Measurements from ENCODE around the gene MAP4K1.
"Not testable (repeated sequence)": the region's sequence is repeated elsewhere in the genome, so short reads cannot be mapped to it uniquely, and the experiment has no call there.

Gene MAP4K1

DNA sequence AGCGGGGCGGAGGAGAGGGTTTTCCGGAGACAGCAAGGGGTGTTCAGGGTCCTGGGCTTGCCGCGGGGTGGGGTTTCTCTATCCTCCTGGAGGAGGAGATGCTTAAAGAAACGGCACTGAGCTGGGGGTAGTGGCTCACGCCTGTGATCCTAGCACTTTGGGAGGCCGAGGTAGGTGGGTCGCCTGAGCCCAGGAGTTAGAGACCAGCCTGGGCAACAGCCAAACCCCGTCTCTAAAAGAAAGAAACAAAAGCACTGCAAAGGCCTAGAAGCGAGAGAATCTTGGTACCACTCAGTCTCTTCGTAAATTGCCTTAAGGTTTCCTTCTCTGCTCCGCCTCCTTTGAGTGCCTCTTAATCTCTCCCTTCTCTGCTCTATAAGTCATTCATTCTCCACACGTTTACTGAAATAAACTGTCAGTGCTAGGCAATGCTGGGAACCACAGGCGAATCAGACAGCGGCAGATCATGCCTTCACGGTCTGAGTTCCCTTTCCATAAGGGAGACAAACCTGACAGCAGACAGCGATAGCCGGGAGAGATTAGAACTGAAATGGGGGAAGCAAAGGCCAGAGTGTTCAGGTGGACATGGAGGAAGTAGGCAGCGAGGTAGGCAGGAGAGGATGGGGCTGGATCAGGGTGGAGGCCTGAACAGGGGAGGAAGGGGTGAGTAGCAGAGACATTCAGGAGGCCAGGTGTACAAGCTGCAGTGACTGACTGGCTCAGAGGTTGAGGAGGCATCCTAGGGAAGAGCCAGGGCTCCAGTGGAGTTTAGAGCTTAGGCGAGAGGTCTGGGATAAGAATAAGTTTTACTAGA lies 1.8 kb upstream of the MAP4K1 start:
- DNase-seq = no peak

DNA sequence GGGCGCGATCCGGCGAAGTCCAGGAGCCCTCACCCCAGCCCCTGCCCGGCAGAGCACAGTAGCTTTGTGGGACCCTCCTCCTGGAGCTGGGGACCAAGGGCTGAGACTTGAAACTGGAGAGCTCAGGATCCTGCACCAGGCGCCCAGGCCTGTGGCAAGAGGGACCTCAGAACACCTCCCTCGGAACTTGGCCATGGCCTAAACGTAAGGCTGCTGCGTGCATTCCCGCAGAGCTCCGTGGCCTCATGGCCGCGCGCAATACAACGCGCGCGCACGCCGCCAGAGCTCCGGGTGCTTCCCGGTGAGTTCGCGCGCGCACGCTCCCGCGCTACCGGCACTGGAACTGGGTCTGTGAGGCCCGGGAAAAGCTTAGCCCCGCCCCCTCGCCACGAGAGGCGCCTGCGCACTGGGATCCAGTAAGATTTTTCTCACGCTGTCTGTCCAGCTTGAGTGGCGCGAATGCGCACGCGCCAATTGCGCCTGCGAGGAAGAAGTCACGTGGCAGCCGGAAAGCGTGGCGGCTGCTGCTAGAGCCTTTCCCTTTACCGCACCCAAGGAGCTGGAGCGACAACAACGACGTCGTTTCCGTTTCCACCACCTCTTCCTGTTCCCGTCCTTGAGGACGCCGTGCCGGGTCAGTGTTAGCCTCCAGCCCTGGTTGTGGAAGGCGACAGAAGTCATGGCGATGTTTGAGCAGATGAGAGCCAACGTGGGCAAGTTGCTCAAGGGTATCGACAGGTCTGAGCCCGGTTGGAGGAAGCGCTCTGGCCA lies 1.0 kb upstream of the MAP4K1 start, which contains the start of gene EIF3K:
EIF3K (plus strand) TSS at position 599 of the 771 bp plus-strand sequence; CDS start at position 680, 81 bp downstream.
- DNase-seq = peak; percentile 99

DNA sequence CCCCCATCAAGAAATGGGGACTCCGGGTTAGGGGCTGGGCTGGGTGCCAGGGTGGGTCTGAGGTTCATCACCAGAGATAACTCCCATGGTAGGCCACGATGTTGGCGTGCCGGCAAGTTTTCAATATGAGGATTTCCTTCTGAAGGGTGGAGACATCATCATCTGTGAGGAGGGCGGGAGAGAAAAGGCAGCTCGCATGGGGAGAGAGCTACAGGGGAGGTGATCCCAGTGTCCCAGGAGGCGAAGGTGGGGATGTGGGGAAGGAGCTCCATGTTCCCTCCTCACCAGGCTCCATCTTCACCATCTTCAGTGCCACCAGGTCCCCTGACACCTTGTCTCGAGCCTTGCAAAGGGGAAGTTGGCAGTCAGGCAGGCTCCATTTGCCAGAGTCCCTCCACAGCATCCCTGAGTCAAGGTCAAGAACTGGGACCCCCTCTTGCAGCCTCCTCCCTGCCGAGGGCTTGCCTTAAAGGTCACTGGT lies 430 bp downstream of the MAP4K1 start:
- DNase-seq = peak; percentile 41

DNA sequence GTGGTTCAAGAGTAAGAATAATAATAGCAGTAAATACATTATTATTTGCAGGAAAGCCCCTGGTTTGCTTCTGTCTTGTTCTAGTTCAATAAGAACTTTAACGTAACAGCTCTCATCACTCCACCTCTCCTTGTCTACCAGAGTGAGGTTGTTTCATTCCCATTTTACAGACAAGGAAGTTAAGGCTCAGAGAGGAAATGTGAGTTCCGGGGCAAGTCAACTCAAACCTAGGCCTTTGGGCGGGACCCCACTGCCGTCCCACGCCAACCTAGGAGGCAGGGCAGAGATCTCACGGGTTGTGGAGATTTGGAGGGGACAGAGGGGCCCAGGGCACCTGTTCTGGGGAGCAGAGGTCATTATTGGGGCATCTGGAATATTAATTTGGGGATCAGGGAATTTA lies 1.5 kb downstream of the MAP4K1 start:
- DNase-seq = peak; percentile 32

DNA sequence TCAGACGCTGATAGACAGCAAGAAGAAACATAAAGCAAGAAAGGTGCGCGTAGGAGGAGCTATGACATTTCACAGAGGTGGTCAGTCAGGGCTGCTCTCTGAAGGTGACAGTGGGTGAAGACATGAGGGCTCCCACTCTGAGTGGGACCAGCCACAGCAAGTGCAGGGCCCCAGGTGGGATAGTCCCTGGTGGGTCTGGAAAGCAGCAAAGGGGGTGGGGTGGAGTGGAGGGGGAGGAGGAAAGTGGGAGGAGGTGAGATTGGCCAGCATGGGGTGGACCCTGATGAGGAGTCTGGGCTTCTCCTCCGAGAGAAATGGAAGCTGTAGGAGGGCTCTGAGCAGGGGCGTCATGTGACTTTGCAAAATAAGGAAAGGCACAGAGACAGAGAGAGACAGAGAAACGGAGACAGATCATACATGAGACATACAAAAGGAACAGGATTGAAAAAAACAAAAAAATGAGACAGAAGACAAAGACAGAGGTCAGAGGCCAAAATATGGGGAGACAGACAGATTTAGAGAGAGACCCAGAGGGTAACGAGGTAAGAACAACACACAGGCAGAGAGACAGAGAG lies 2.7 kb downstream of the MAP4K1 start:
- DNase-seq = no peak

DNA sequence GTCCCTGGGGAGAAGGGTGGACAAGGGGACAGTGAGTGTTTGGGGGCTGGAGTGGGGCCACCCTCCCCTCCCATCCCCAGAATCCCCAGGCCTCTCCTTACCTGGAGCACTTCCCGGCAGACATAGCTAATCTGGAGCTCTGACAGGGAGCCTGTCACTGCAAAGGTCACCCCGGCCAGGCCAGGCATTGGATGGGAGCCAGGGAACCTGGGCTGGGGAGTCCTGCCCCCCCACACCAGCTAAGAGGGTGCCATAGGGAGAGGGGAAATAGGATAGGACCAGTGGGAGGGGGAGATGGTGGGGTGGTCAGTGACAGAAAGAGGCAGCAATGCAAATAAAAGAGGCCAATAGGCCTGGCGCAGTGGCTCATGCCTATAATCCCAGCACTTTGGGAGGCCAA lies 3.5 kb downstream of the MAP4K1 start:
- no peak for DNase-seq

DNA sequence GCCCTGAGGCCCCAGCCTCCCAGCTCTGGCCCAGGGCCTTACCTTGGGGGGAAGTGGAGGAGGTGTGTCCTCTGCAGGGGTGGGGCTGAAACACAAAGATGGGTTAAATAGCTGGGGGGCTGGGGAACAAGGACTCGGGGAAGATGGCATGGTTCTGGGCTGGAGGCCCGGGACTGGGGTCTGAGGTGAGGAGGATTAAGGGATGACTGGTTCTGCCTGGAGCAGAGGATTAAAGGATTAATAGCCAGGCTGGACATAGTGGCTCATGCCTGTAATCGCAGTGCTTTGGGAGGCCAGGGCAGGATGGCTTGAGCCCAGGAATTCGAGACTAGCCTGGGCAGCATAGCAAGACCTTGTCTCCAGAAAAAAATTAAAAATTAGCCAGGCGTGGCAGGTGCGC lies 11.6 kb downstream of the MAP4K1 start:
- DNase-seq = no peak

DNA sequence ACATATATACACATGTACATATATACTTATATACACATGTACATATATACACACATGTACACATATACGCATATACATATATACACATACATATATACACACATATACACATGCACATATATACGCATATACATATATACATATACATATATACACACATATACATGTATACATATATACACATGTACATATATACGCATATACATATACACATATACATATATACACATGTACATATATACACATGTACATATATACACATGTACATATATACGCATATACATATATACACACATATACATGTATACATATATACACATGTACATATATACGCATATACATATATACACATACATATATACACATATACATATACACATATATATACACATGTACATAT lies 14.9 kb downstream of the MAP4K1 start:
- DNase-seq = not testable (repeated sequence)

DNA sequence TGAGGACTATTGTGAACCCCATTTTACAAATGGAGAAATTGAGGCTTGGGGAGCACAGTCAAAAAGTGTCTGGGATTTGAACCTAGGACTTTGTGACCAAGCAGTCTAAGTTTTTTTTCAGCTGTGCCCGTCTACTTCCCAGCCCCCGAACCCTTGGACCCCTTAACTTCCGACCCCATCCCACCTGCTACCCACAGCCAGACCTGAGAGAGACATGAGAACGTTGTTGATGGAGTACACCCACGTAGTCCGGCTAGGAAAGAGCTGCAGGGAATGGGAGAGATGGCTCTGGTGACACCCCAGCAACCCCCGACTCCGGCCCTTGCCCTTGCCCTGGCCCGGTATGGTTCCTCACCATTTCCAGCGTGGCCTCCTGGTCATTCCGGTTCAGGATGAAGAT lies 18.0 kb downstream of the MAP4K1 start:
- no peak for DNase-seq

DNA sequence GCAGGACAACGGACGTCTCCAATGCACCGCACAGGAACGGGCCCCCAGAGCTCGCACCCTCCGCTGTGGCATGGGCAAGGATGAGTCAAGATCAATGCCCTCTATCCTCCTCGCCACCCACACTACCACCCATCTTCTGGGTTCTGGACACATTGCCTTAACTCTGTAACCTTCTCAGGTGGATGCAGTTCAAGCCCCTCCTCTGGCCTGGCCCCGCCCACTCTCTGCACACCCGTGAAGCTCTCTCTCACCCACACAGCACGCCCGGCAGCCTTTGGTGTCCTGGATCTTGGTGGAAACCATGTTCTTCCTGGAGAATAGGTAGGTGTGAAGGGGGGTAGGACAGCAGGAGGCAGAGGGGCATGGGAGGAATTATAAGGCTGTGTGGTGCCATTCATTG lies 20.7 kb downstream of the MAP4K1 start:
- no peak for DNase-seq

DNA sequence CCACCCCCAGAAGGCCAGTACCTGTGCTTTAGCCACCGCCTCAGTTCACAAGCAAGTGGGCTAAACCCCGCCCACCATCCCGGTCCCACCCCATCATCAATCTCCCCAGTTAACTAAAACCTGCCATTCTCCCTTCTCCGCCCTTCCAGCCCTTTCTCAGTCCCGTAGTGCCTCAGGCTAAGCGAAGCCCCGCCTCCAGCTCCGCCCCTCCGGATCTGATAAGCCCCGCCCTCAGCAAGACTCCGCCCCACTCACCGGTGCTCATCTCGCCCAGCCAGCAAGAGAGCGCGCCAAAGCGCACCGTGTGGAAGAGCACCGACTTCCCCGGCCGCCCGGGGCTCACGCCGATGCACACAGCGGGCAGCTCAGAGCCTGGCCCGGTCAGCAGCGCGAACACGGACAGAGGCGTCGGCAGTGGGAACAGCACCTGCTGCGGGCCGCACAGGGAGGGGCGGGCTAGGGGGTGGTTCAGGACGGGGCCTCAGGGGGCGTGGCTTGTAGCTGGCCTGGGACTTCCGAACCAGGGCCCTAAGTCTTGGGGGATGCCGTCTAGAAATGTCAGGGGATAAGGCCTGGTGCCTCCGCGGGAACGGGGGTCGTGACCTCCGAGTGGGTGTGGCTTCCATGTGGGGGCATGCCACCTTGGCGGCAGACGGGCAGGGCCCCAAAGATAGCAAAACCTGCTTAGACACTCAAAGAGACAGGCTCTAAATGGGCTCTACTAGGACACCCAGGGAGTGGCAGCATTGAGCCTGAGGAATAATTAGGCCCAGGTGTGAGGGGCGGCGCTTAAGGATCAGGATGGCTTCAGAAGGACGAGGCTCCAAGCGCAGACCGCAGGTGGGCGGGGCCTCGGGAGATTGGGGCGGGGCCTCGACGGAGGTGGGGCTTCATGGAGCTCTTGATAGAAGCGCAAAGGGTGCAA lies 21.4 kb downstream of the MAP4K1 start:
- DNase-seq = peak; percentile 12

DNA sequence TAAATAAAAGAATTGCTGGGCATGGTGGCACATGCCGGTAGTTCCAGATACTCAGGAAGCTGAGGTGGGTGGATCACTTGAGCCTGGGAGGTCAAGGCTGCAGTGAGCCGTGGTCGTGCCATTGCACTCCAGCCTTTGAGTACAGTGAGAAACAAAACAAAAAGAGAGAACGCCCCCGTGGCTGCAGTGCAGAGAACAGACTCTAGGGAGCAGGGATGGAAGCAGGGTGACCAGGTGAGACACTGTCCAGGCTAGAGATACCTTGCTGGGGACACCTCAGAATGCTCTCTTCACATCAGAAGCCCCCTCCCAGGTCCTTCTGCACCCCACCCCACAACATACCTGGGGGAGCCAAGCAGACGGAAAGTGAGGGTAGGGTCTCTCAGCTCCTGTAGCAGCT lies 24.8 kb downstream of the MAP4K1 start:
- no peak for DNase-seq

DNA sequence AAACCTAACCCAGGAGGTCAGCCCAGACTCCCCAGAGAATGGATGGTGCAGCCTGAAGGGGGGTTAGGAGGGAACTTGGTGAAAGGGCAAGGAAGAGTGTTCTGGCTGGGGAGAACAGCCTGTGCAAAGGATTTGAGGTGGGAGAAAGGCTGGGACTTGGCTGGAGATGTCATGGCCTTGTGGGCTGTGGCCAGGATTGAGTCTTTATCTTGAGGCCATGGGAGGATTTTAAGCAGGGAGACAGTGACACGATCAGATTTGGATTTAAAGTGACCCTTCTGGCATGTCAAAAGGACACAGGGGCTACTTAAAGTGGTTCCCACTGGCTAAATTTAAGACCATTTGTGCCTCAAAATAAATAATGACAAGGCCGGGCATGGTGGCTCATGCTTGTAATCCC lies 29.7 kb downstream of the MAP4K1 start:
- no peak for DNase-seq

DNA sequence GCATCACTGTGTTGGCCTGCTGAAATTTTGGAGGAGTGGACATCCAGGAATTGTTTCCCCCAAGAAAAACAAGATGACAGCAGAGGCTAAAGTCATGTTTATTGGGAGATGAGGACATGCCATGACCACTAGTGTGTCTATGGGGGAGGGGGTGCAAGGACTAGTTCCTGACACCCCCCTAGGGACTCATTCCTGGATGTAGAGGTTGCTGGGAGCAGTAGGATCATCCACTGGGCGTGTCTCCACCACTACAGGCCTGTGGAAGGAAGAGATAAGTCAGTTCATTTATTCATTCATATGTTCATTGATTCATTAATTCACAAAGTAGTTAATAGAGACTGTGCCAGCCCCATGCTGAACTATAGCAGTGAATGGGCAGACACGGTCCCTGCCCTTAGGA lies 30.2 kb downstream of the MAP4K1 start:
- DNase-seq = no peak

DNA sequence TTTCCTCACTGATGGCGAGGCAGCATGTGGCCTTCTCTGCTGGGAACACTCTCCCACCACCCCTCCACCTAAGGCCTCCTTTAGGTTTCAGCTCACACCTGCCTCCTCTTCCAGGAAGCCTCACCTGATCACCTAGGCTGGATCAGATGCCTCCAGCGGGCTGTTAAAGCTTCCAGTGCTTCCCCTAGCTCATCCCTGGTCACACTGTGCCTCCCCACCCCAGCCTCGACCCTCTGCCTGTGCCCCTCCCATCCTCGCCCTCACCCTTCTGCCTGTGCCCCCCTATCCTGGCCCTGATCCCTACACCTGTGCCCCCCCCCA lies 33.8 kb downstream of the MAP4K1 start:
- no peak for DNase-seq

DNA sequence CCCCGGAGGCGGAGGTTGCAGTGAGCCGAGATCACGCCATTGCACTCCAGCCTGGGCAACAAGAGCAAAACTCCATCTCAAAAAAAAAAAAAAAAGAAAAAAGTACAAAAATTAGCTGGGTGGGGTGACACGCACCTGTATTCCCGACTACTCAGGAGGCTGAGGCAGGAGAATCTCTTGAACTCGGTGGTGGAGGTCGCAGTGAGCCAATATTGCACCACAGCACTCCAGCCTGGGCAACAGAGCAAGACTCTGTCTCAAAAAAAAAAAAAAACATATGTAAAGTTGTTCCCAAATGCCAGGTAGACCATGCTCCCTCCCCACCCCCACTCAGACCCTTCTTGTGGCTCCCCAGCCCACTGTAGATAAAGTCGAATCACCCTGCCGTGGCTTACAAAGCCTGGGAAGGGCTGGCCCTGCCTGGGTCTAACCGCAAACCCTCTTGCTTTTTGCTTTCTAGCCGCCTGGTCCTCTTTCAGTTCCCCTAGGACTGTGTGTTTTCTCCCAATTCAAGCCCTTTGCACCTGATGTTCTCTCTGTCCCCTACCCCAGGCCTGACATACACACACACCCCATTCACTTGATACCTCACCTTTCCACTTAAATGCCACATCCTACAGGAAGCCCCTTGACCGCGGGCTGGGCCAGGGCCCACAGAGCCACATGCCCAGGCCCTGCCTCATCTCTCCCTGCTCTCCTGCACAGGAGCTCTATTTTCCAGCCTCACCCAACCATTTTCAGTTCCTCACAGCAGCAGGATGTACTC lies 34.4 kb downstream of the MAP4K1 start:
- no peak for DNase-seq

DNA sequence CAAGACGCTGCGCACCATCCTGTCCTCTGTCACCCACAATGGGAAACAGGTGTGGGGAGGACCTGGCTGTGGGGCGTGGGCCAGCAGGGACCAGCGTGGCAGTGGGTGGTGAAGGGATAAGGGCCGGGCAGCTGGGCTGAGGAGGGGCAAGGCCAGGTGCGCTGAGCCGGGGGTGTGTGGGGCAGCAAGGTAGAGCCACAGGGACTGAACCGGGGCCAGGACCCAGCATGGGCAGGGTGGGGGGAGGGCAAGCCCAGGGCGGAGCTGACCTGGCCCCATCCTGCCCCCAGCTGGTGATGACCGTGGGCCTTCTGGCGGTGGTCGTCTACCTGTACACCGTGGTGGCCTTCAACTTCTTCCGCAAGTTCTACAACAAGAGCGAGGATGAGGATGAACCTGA lies 37.7 kb downstream of the MAP4K1 start:
- no peak for DNase-seq

DNA sequence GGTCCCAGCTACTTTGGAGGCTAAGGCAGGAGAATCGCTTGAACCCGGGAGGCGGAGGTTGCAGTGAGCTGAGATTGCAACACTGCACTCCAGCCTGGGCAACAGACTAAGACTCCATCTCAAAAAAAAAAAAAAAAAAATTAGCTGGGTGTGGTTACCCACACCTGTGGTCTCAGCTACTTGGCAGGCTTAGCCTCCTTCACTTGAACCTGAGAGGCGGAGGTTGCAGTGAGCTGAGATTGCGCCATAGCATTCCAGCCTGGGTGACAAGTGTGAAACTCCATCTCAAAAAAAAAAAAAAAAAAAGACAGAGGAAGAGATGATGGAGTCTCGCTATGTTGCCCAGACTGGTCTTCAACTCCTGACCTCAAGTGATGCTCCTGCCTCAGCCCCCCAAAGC lies 38.4 kb downstream of the MAP4K1 start:
- DNase-seq = not testable (repeated sequence)

DNA sequence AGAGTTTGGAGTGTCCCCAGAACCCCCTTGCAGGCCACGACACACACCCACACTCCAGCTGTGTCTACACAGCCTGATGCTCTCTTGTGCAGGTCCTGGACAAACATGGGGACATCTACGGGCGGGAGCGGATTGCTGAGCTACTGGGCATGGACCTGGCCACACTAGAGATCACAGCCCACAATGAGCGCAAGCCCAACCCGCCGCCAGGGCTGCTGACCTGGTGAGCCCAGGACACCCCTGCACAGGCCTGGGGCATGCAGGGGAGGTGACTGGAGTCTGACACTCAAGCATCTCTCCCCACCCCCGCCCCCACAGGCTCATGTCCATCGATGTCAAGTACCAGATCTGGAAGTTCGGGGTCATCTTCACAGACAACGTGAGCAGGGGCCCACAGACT lies 39.9 kb downstream of the MAP4K1 start:
- DNase-seq = no peak

DNA sequence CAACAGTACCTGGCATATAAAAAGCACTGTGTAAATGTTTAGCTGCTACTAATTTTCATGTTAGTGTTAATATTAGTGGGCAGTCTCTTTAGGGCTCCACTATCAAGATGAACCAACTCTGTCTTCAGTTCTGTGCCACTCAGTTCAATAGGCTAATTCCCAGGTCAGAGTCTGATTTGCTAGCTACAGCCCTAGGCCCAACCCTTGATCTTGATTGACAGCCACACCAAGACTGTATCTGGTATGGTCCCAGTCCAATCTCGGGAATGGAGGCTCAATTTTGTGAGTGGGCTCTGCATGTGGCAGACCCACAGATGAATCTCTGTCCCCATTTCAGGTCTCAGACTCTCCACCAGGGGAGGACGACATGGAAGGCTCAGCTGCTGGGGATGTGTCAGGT lies 46.1 kb downstream of the MAP4K1 start:
- DNase-seq = no peak

DNA sequence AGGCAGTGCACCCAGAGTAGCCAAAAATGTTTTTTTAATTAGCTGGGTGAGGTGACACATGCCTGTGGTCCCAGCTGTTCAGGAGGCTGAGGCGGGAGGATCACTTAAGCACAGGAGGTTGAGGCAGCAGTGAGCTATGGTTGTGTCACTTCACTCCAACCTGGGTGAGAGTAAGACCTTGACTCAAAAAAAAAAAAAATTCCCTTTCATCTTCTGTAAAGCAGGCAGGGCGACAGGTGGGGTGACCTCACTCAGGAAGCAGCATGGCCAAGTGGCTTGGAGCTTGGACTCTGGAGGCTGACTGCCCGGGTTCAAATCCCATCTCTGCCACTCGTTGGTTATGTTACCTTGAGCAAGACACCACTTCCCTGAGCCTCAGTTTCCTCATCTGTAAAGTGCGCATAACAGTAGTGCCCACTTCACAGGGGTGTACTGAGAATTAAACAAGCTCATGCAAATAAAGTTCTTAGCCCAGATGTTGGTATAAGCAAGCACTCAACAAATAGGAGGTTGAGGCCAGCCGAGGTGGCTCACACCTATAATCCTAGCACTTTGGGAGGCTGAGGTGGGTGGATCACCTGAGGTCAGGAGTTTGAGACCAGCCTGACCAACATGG lies 48.3 kb downstream of the MAP4K1 start:
- no peak for DNase-seq

DNA sequence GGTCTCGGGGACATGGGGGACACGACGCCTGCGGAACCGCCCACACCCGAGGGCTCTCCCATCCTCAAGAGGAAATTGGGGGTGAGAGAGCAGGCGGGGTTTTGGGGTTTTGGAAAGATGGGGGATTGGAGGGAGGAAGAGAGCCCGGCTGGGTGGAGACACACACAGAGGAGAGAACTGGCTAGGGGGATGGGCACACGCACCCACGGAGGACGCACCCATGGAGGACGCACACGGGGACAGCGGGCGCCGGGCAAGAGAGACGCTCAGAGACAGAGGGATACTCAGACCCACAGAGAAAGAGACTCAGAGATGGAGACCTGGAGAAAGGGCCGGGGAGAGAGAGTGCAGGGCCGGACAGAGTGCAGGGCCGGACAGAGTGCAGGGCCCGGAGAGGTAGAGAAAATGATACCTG lies 52.1 kb downstream of the MAP4K1 start:
- DNase-seq = no peak
